ENCODE data around the gene MYO16. TPM values are rescaled to one million over a fixed set of nuclear protein-coding genes. Genes with fewer than 3 reads are reported as not detected.
A peak's percentile ranks its signal among the peaks of the same experiment; 100 is the strongest.

Gene MYO16
- total RNA-seq, 1 donor, result not detected

DNA sequence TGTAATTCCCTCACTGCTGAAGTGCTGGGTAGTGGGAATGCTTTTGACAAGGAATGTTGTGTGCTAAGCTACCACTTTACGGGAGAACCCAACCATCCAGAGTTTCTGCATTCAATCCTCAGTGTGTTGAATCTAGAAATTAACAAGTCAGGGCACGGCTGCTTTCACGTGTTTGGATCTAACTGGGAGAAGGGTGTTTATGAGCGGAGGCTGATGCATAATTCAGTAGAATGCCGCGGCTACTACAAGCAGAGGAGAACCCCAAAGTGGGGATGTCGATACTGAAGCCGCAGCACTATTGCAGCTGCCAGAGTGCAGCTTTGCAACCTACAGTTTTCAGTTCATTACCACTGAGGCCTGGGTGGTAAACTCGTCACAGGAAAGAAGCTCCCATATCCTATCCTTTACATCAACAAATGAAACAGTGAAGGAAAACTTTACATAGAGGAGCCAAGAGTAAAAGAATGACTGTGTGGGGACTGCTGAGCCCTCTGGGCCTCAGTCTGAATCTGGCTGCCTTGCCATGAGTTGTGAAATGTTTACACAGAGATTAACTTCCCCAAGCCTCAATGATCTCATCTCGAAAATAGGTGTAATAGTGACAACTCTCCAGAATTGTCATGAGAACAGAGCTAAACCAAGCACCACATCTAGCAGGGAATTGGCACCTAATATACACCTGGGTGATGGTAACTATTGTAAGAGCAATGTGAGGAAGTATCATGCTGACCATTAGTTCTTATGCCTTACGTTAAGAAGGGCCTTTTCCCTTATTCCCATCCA is 531.7 kb downstream of the MYO16 start:
- Histone ChIP-seq H2AFZ (ENCODE audit: low read length) (no peak overlapping the region), H3K4me2 (ENCODE audit: insufficient read depth, low read length) (no peak overlapping the region), H4K20me1 (ENCODE audit: insufficient read depth, low read length) (no peaks in the 10 kb centered on the region), H3K27ac (ENCODE audit: low read depth, low read length) (no peak overlapping the region), H3K27me3 (ENCODE audit: insufficient read depth, low read length) (no peaks in the 10 kb centered on the region), H3K79me2 (ENCODE audit: insufficient read depth, low read length) (no peaks in the 10 kb centered on the region), H3K4me3 (ENCODE audit: insufficient read depth, low read length) (no peak overlapping the region), H3K36me3 (ENCODE audit: insufficient read depth, low read length) (no peaks in the 10 kb centered on the region), H3K4me1 (ENCODE audit: insufficient read depth, low read length) (peaks cover 13% of the 10 kb centered on the region), H3K9me3 (ENCODE audit: low read depth, low read length) (no peaks in the 10 kb centered on the region)
- TF ChIP-seq, protein P1, sequence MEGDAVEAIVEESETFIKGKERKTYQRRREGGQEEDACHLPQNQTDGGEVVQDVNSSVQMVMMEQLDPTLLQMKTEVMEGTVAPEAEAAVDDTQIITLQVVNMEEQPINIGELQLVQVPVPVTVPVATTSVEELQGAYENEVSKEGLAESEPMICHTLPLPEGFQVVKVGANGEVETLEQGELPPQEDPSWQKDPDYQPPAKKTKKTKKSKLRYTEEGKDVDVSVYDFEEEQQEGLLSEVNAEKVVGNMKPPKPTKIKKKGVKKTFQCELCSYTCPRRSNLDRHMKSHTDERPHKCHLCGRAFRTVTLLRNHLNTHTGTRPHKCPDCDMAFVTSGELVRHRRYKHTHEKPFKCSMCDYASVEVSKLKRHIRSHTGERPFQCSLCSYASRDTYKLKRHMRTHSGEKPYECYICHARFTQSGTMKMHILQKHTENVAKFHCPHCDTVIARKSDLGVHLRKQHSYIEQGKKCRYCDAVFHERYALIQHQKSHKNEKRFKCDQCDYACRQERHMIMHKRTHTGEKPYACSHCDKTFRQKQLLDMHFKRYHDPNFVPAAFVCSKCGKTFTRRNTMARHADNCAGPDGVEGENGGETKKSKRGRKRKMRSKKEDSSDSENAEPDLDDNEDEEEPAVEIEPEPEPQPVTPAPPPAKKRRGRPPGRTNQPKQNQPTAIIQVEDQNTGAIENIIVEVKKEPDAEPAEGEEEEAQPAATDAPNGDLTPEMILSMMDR (IDR thresholded peaks at IDR 0.05; ENCODE audit: extremely low read depth, low read depth, low read length), result no peak
- DNase-seq (ENCODE audit: insufficient read length, low spot score, missing footprints), result no peak

DNA sequence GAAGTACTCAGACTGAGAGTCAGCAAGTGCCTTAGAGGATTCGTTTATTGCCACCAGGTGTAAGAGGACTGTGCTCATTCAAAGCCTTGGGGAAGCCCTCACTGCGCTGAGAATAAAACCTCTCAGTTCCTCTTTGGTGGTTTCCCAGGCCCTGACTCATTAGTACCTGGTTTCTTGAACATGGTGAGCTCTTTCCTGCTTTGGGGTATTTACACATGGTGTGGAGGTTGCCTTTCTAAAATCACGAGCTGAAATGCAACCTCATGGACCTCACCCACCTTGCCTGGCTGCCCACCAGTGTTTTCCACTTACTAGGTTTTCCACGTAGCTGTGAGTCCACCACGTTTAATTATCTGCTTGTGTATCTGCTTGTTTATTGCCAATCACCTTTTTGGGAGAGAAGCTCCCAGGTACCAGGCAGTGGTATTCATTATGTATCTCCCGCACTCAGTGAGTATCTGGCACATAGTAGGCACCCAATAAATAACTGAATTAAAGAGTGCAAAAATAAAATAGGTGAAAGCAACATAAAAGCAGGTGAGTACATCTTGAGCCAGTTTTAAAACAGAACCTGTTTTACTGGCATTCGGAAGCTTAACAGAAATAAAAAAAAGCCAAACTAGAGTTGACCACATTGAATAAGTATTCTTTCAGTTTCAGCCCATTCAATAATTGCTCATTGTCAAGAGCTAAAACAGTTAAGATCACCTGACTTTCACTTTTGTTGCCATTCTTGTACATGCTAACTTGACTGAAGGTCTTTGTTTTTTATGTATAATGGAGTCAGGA is 533.0 kb downstream of the MYO16 start:
- Histone ChIP-seq H4K20me1 (ENCODE audit: insufficient read depth, low read length) (no peaks in the 10 kb centered on the region), H3K4me3 (ENCODE audit: insufficient read depth, low read length) (peak overlapping the region; percentile 55), H3K4me1 (ENCODE audit: insufficient read depth, low read length) (peaks cover 15% of the 10 kb centered on the region), H3K27me3 (ENCODE audit: insufficient read depth, low read length) (no peaks in the 10 kb centered on the region), H3K36me3 (ENCODE audit: insufficient read depth, low read length) (no peaks in the 10 kb centered on the region), H3K79me2 (ENCODE audit: insufficient read depth, low read length) (no peaks in the 10 kb centered on the region), H3K27ac (ENCODE audit: low read depth, low read length) (no peak overlapping the region), H3K9me3 (ENCODE audit: low read depth, low read length) (no peaks in the 10 kb centered on the region), H3K4me2 (ENCODE audit: insufficient read depth, low read length) (peak overlapping the region; percentile 61), H2AFZ (ENCODE audit: low read length) (no peak overlapping the region)
- TF ChIP-seq, protein P1 (IDR thresholded peaks at IDR 0.05; ENCODE audit: extremely low read depth, low read depth, low read length), result no peak
- DNase-seq (ENCODE audit: insufficient read length, low spot score, missing footprints), result no peak

DNA sequence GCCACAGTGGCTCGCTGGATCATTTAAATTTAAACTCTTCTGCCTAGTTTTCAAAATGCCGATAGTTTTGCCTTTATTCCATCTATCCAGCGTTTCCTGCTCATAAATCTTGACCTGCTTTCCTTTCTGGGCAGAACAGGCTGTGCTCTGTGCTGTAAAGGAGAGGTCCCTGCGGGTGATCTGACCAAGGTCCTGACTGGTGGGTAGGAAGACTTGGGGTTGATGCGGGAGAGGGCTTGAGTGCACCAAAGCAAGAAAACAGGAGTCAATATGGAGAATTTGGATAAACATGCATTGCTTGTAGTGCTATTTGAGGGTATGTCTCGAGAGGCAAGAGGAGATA is 533.6 kb downstream of the MYO16 start:
- Histone ChIP-seq H3K4me3 (ENCODE audit: insufficient read depth, low read length) (peak overlapping the region; percentile 55), H3K4me2 (ENCODE audit: insufficient read depth, low read length) (peak overlapping the region; percentile 61), H3K9me3 (ENCODE audit: low read depth, low read length) (no peaks in the 10 kb centered on the region), H4K20me1 (ENCODE audit: insufficient read depth, low read length) (no peaks in the 10 kb centered on the region), H3K79me2 (ENCODE audit: insufficient read depth, low read length) (no peaks in the 10 kb centered on the region), H3K36me3 (ENCODE audit: insufficient read depth, low read length) (no peaks in the 10 kb centered on the region), H2AFZ (ENCODE audit: low read length) (no peak overlapping the region), H3K27ac (ENCODE audit: low read depth, low read length) (no peak overlapping the region), H3K4me1 (ENCODE audit: insufficient read depth, low read length) (peaks cover 15% of the 10 kb centered on the region), H3K27me3 (ENCODE audit: insufficient read depth, low read length) (no peaks in the 10 kb centered on the region)
- TF ChIP-seq, protein P1 (IDR thresholded peaks at IDR 0.05; ENCODE audit: extremely low read depth, low read depth, low read length), result no peak
- no peak for DNase-seq (ENCODE audit: insufficient read length, low spot score, missing footprints)

GRCh38 chr13:109165417-109165904 is 536.0 kb downstream of the MYO16 start:
- H3K27me3 ChIP-seq (ENCODE audit: insufficient read depth, low read length), result no peaks in the 10 kb centered on the region

More at GRCh38 chr13:109165417-109165904, 536.0 kb downstream of the MYO16 start:
- H3K79me2 ChIP-seq (ENCODE audit: insufficient read depth, low read length), result no peaks in the 10 kb centered on the region
- peaks cover 15% of the 10 kb centered on the region for H3K4me1 ChIP-seq (ENCODE audit: insufficient read depth, low read length)
- no peak overlapping the region for H3K27ac ChIP-seq (ENCODE audit: low read depth, low read length)
- no peak overlapping the region for H3K4me3 ChIP-seq (ENCODE audit: insufficient read depth, low read length)
- TF ChIP-seq, protein P1 (IDR thresholded peaks at IDR 0.05; ENCODE audit: extremely low read depth, low read depth, low read length), result no peak
- H3K9me3 ChIP-seq (ENCODE audit: low read depth, low read length), result no peaks in the 10 kb centered on the region
- no peaks in the 10 kb centered on the region for H4K20me1 ChIP-seq (ENCODE audit: insufficient read depth, low read length)
- no peak overlapping the region for H2AFZ ChIP-seq (ENCODE audit: low read length)
- no peaks in the 10 kb centered on the region for H3K36me3 ChIP-seq (ENCODE audit: insufficient read depth, low read length)
- H3K4me2 ChIP-seq (ENCODE audit: insufficient read depth, low read length), result no peak overlapping the region
- DNase-seq (ENCODE audit: insufficient read length, low spot score, missing footprints), result no peak

Data from osteoblast (primary cell).